ENCODE measurements around the gene TPO.
A peak's percentile ranks its signal among the peaks of the same experiment; 100 is the strongest.

The TPO gene

DNA sequence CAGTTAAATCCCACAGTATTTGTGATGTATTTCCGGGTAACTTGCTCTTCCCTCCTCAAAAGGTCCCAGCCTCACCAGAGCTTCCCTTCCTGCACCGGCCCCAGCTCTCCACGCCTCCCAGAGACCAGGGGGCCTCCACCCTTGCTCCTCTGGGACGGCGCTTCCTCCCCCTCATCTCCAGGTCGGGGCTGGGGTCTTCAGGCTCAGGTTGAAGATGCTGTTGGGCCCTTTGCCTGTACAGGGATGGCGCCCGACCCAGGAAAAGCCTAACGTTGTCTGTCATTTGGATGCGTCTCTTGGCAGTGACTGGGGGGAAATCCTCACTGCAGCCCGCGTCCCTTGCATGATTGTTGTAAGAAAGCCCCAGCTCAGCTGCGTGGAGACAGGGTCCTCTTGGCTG, 126.7 kb downstream of the TPO start:
- no peak for DNase-seq

DNA sequence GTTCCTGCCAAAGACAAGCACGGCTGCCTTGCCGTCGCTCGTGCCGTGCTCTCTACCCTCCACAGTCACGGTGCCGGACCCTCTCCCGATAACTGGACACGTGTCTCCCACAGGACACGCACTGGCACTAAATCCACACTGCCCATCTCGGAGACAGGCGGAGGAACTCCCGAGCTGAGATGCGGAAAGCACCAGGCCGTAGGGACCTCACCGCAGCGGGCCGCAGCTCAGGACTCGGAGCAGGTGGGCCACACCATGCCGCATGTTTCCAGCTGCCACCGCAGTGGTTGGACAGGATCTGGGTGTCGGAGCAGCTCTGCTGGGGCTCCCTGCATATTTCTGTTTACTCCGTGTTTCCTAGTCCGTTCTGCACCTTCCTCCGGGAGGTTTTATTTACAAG, 127.2 kb downstream of the TPO start:
- no peak for DNase-seq

DNA sequence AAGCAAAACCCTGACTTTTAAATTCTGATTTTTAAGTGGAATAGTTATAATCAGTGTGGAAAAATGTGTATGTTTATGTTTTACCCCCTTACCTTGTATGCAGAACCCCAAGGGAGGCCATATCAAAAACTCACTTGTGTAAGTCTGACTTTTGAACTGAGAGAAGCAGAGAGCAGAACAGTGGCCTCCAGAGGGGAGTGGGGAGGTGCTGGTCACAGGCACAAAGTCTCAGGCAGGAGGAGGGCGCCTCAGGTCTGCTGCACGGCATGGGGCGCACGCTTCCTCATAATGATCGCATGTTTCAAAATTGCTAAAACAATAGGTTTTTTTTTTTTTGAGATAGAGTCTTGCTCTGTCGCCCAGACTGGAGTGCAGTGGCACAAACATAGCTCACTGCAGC, 127.8 kb downstream of the TPO start:
- DNase-seq = no peak

- DNase-seq = no peak
Observed at GRCh38 chr2:1541819-1542475, 128.7 kb downstream of the TPO start.

DNA sequence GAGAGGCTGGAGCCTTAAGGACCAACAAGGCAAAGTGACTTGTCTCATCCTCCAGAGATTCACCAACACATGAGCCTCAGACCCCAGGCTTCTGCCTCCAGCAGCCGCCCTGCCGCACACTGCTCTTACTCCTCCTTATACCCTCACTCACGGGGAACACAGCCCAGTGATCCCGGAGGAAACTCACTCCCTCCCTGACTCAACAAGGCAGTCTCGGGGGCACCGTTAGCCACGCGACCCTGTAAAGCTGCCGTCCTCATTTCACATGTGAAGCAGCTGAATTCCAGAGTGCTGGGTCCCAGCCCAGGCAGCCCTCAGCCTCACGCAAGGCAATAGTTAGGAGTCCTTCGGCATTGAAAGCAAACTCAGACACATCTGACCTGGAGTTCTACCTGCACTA, 129.7 kb downstream of the TPO start:
- no peak for DNase-seq

DNA sequence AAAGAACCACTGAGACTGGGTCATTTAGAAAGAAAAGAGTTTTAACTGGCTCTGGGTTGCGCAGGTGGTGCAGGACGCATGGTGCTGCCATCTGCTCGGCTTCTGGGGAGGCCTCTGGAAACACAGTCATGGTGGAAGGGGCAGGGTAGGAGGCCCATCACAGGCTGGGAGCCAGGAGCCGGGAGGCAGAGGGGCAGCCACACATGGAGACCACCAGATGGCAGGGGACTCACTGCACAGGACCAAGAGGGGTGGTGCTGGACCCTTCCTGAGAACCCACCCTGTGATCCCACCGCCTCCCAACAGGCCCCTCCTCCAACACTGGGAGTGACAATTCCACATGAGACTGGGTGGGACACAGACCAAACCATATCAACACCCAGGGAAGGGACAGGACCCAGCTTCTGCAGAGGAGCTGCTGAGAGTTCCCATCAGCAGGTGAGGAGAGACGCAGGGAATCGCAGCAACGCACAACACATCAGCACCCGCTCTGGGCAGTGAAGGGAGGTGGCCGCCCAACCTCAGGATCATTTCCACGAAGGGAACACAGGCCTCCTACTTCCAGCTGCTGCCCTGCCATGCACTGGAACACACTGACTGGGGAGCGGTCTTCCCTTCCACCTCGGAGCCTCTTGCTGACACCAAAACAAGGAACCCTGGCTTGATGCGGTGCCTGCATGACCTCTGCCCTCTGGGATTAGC, 130.7 kb downstream of the TPO start:
- DNase-seq = no peak

DNA sequence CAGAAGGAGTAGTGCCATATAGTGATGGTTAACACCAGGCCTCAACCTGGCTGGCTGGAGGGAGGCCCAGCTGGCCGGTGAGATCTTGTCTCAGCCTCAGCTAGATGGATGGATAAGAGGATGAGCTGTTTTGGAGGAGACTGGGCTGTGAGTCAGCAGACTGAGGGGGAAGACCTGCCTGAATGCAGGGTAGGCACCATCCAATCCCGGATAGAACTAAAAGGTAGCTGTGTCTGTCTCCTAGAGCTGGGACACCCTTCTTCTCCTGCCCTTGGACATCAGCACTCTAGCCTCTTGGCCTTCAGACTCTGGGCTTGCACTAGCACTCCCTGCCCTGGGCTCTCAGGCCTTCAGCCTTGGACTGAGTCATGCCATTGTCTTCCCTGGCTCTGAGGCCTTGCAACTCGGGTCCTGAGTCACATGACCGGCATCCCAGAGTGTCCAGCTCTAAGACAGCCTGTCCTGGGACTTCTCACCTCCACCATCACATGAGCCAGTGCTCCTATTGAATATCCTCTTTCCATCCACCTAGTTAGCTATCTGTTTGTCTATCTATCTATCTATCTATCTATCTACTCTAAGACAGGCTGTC, 131.3 kb downstream of the TPO start:
- DNase-seq = no peak

DNA sequence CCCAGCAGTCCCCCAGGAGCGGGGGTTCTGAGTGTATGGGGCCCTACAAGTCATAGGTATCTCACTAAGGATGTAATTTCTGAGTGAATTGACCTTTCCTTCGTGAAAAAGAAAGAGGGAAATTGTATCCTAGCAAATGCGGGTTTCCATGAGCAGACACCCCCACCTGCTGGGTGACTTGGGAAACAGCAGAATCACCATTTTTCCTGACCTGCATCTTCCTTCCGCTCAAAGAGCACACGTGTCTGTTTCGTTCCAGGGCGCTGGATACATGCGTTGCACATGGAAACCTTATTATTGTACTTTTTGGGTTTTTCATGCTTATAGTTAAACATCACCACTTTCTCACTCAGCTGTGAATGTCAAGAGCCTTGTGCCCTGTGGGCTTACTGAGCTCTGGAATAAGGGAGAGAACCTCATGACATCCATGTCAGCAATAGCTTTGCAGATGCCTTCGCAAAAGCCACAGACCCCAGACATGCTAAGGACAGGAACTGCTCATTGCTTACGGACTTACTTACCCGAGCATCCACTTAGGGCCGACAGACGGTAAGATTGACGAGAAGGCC, 132.8 kb downstream of the TPO start:
- no peak for DNase-seq

DNA sequence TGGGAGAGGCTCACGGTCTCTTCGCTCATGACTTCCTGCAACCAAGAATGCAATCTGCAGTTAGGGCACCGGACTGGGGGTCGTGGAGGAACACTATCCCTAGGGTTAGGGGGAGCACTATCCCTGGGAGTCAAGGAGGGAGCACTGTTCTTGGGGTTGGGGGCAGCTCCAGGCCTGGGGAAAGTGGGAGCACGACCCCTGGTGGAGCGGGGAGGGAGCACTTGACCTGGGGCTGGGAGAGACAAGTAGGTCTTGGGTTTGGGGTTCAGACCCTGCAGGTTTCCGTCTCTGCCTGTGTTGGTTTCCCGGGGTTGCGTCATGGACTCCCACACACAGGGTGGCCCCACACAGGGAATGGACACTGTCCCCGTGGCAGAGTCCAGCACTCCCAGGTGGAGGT, 133.6 kb downstream of the TPO start:
- no peak for DNase-seq

GRCh38 chr2:1548910-1549673, 135.8 kb downstream of the TPO start:
- DNase-seq = no peak

DNA sequence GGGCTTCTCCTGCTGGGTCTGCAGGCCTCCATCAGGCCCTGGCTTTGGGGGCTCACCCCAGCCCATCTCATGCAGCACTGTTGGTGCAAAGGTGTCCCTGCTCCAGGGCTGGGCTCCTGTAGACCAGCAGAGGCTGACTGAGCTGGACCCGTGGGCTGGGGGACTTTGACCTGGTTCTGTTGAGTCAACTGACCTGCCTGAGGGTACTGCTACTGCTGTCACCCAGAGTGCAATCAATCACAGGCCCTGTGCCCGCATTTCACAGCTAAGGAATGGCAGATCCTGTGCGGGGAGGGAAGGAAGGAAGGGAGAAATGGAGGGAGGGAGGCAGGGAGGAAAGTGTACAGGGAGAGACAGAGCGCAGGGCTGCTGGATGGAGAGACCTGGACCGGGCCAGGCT, 136.8 kb downstream of the TPO start:
- no peak for DNase-seq

DNA sequence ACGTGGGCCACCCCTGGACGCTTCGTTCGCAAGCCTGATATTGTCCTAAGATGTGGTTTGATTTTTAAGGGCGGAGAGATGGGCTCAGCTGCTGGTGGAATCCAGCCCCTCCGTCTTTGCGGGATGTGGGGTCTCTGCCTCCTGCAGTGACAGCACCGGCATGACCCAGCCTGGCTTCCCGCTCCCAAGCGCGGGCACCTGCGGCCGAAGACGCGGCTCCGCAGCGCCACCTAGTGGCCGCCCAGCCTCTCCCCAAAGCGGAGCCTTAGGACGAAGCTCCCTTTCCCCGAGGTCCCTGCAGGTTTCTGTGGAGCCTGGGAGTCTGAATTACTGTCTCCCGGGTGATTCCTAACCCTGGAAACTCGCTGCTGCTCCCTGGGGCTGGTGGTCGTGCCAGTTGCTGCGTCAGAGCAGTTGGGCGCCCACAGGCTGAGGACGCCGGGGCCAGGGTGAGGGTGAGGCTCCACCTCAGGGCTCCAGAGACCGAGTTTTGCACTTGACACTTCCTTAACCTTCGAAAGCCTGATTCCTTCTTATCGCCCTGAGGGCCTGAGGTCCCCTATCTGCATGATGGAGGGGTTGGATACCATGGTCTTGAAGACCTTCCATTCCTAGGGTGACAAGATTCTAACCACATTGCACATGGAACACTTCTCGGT, 137.5 kb downstream of the TPO start:
- DNase-seq = peak; percentile 52

DNA sequence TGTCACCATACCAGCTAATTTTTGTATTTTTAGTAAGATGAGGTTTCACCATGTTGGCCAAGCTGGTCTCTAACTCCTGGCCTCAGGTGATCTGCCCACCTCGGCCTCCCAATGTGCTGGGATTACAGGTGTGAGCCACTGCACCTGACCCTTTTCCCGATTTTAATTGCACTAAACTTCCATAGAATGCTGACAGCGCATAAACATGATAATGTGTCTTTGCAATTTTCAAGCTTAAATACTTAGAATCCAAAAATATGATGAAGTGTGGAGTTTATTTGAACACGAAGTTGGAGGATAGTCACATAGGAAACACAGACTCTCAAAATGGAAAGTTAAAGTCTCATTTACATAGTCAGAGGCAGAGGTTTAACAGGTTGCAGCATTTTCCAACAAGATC, 138.6 kb downstream of the TPO start:
- no peak for DNase-seq

DNA sequence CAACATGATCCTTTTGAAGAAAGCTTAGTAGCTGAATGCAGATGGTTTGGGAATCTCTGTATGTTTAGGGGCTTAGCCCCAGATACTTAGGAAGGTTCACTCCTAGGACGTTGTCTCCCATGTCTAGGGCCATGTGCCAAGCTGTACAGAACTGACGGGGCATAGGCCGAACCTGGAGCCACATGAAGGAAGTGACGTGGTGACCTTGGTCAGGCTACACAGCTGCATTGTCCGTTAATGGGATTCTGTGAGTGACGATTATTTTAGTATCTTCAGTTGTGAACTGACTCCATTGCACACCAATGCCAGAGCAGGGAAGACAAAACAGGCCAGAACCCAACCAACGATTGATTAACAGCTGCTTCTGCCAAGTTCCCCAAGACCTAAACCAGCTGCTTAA, 139.3 kb downstream of the TPO start:
- DNase-seq = no peak

DNA sequence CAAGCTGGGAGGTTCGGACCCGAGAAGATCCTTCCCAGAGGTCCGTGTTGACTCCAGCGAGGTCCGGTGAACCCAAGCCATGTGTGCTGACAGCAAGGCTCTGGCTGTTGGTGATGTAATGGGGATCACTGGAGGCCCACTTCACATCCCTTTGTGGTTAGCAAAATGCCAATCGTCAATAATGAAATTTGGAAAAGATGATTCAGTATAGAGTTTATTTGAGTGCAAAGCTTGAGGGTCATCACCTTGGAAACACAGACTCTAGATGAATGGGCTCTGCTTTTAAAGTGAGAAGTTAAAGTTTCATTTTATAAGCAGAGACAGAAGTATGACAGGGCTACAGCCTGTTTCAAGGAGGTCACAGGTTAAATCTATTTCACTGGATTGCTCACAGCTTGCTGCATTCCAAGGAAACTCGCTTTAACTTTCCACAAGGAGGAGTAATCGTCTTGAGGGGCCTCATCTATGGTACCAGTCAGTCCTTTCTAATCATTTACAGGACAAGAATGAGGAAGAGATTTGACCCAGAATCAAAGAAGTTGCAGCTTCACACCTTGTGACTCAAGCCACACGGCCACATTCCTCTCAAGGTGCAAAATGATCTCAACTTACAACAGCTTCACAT, 140.5 kb downstream of the TPO start:
- DNase-seq = no peak

- DNase-seq = no peak
Observed at GRCh38 chr2:1556286-1556685, 143.0 kb downstream of the TPO start.

GRCh38 chr2:1556776-1557466, 143.7 kb downstream of the TPO start:
- DNase-seq = no peak

GRCh38 chr2:1557467-1557820, 144.2 kb downstream of the TPO start:
- DNase-seq = no peak

DNA sequence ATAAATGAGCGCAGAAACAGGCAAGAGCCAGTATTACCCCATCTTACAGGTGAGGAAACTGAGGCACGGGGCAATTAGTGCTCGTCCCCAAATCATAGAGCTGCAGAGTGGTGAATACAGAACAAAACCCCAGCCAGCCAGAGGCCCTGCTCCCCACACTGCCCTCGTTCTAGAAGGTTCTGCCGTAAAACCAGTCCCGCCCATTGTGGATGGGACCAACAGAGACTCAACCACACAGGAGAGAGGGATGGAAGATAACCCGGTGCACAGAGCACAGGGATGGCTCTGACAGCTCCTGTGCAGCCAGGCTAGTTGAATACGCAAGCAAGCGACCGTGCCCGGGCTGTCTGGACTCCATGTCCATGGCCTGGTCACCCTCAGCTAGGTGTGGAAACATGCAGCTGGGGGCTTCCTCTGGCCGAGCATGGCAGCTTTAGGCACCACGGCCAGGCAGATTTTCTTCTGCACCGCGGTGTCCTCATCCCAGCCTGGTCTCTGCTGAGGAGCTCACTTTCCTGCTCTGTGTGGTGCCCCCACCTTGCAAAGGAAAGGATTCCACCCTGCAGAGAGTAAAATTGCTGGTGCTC, 146.4 kb downstream of the TPO start:
- DNase-seq = no peak

DNA sequence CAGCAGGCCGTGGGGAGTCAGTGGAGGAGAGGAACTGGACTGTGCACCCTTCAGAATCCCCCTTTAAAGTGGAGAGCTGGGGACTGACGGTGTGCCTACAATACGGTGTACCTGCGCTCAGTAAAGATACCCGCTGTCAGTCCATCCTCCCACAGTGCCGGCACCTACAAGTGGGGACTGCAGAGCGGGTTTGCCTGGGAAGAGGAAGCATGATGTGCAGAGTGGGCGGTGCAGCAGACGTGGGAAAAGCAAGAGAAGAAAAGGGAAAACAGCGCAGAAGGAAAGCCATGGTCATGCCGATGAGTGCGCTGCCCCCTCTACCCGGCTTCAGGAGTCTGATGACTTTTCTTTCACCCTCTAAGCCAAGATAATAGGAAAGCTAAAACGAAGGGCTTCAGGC, 148.0 kb downstream of the TPO start:
- no peak for DNase-seq

- no peak for DNase-seq
Observed at GRCh38 chr2:1561811-1562421, 148.7 kb downstream of the TPO start.
